Activated CD4-positive, alpha-beta T cell treated with anti-CD3 and anti-CD28 coated beads for 4 hours (primary cell): ENCODE data around the gene ANKUB1.

ENCODE experiments used
- DNase-seq, 2 donors: peaks; one replicate each; pipeline ENCODE4 v3.0.0-alpha.2; 2020

The ANKUB1 gene

GRCh38 chr3:149753717-149754116, 38.6 kb downstream of the ANKUB1 start:
- DNase-seq, result no peak

GRCh38 chr3:149752788-149753136, 39.6 kb downstream of the ANKUB1 start:
- DNase-seq, result no peak

GRCh38 chr3:149752051-149752787, 40.1 kb downstream of the ANKUB1 start, which contains the start of gene COMMD2:
COMMD2 (minus strand) TSS chr3:149752489; CDS start chr3:149752444, 45 bp downstream.
- peak; percentile 70 to 72 for DNase-seq

GRCh38 chr3:149751551-149751950, 40.8 kb downstream of the ANKUB1 start:
- no peak for DNase-seq

DNA sequence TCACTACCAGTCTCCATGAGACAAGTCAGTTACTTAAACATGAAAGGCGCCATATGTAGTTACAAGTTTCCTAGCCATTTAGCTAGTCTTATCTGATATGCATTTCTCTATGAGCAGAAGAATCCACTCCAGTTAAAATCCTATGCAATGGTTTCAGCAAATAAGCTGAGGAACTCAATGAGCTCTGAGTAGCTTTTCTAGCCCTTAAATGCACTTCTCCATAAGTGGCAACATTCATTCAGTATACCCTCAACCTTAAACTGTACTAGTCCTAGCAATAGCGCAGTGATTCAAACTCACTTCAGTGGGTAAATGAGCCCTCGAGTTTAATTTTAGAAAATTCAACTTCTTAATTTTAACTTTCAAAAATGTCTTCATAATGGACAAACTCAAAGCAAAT, 47.7 kb downstream of the ANKUB1 start:
- DNase-seq, result no peak

DNA sequence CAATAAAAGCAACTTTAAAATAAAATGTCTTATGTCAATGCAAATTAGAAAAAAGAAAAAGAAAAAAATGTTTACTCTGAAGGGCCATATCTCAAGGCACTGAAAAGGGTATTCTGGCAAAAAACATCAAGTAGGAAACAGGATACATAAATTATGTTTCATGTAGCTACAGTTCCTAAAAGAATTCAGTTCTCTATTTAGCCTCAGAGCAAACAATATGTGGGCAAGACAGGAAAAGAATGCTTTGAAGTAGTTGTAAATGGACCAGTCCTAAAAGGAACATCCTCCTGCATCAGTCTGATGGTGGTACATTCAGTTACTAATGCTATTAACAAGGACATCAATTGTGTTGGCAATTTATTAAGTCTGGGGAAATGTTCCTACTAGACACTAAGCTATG, 48.2 kb downstream of the ANKUB1 start:
- no peak for DNase-seq

DNA sequence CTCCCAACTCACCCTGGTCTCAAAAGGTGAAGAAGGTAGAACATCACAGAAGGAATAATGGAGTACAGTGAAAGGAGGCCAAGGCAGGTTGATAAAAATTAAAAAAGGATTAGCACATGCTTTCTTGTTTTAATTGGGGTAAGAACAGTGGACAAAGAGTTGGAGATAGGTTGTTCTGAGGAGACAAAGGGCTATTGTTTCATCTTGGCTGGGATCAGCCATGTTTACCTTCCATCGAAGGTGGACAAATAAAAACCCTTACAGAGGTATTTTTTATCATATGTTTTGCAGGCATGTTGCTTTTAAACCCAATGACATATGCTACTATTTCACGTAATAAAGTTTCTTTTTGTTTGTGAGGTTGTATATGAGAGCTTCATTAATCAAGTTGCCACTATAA, 53.0 kb downstream of the ANKUB1 start:
- DNase-seq, result no peak

GRCh38 chr3:149738876-149739275, 53.5 kb downstream of the ANKUB1 start:
- DNase-seq, result no peak

- DNase-seq, result no peak
Measured at GRCh38 chr3:149736953-149737205, 55.5 kb downstream of the ANKUB1 start.

DNA sequence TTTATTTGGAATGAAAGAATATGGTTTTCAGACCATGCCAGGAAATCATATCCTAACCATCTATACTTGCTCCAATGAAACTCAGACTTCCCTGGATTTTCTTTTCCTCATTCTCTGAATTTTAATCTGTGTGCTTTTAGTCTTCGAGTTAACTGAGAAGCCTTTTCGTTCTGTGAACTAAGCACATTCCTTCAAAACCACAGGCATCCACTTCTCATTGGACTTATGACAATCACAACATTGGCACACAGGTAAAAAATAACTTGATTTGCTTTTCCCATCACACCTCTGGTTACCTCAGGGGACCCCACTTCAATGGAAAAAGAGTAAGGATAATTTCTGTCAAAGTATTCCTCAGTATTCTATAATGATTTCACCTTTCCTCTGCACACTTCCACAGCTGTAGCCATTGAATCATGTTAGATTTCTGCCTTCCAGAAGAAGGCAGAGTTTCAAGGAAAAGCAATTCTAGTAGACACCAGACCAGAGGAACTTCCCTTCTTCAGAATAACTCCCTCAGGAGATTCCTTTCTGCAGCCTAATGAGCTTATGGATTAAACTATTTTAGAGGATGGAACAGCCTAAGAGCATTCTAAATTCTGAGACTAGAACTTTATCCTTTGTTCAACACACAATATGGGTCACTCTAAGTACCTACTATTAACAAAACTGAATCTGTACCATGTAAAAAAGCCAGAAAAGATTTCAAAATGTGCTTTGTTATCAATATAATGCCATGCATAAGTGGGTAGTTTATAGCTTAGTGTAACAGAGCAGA, 56.0 kb downstream of the ANKUB1 start:
- DNase-seq, result no peak

DNA sequence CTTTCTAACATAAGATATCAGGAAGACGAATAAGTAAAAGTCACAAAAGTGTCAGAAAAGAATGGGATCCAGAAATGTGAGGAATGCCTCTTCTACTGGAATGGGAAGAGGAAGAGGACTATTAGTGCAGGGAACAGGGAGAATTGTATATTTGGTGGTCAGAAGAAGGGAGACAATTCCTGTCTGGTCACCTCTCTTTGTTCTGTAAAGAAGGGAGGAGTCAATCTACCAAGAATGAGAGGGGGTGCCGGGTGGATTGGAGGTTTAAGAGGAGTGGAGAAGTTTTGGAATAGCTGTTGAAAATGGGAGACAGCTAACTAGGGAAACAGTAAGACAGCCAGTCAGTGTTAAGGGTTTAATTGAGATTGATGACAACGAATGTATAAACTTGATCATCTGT, 60.1 kb downstream of the ANKUB1 start:
- no peak for DNase-seq

- no peak for DNase-seq
Measured at GRCh38 chr3:149727656-149728055, 64.7 kb downstream of the ANKUB1 start.

DNA sequence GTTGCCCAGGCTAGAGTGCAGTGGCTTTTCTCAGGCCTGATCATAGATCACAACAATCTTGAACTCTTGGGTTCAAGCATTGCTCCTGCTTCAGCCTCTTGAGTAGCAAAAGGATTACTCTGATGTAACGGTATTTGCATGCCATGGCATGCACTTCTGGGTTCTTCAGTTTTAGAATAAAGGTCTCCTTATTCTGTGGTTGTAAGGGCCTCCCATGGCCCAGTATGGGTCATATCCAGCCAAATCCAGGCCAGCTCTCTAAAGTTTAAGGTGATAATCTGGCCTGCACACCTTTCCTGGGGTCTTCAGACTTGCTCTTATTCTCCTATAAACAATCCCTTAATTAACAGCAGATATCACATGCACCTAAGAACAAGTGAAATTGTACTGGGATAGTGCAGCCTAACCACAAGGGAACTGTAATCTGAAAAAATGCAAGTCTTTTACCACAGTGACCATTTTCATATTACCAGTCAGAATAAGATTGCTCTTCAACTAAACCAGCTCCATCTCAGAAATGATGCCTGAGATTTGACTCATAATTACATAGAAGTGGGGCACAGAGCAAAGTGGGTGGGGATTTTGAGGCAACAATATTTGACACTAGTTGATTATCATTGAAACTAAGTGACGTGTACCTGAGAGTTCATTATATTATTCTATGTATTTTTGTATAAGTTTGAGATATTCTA, 65.5 kb downstream of the ANKUB1 start:
- no peak for DNase-seq

DNA sequence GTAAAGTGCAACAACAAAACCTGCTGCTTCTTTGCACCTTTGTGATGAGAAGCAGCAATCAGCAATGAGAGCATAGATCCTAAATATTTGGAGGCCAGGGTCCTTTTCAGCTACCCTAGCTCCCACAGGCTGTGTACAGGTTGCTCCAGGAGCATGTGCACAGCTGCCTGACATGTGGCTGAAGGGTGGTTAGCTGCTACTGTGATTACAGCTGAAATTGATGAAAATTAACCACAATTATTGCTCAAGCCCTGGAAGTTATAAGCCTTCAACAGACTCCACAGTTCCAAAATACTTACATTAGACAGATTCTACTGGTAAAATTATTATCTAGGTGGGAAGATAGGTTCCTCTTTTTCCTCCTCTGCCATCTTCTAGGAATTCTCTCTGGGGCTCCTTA, 68.6 kb downstream of the ANKUB1 start:
- no peak for DNase-seq

- DNase-seq, result no peak
Measured at GRCh38 chr3:149720918-149721317, 71.4 kb downstream of the ANKUB1 start.

DNA sequence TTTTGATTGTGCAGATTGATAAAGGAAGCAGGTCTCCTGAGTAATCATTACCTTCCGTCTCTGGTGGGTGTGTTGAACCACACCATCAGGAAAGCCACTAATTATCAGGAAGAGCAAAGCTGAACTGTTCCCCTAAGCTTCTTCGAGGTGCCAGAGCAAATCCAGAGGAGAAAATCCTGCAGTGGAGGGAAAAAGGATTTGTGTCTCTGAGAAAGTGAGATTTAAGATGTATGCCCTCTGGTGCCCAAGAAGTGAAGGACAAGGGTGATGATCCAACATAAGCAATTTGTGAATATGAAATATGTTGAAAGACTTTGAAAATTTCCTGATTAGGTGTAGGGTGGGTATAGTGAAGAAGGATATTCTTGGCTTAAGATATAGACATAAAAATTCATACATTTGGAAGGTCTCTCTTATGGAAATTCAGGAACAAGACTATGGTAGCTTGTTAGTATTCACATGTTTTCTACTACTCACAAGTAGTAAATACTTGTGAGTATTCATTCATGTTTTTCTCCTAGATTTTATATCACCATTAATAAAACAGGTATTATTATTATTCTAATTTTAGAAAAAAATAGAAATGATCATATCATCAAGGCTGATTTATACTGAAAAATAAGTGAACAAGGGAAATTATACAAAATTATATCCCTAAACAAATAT, 74.8 kb downstream of the ANKUB1 start:
- peak in 1 of 2 donors; percentile 6 for DNase-seq

DNA sequence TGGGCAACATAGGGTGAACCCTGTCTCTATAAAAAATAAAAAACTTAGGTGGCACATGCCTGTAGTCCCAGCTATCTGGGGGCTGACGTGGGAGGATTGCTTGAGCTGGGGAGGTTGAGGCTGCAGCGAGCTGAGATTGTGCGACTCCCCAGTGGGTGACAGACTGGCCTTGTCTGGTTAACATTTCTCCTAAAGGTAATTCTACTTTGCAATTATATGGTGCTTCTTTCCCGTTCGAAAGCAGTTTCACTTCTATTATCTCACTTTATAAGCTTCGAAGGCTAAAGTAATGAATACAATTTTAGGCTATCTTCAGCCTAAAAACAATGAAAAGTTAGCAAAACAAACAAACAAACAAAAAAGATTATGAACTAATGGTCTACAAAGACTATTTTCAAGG, 75.4 kb downstream of the ANKUB1 start:
- no peak for DNase-seq

DNA sequence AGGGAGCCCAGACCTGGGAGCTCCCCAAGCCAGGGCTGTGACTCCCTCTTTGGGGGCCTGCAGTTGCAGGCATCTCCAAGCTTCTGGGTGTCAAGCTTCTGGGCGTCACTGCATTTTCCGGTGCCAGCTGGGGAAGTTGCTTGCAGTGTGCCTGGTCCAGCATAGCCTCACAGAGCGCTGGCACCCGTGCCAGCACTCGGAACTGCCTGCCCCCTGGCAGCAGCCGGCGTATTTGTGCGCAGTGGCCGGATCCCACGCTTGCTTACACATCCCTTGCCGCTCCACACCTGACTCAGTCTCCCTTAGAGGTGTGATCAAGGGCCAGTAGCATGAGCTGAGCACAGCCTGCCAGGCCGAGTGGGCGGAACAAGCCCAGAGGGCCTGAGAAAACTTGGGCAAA, 77.1 kb downstream of the ANKUB1 start:
- no peak for DNase-seq

DNA sequence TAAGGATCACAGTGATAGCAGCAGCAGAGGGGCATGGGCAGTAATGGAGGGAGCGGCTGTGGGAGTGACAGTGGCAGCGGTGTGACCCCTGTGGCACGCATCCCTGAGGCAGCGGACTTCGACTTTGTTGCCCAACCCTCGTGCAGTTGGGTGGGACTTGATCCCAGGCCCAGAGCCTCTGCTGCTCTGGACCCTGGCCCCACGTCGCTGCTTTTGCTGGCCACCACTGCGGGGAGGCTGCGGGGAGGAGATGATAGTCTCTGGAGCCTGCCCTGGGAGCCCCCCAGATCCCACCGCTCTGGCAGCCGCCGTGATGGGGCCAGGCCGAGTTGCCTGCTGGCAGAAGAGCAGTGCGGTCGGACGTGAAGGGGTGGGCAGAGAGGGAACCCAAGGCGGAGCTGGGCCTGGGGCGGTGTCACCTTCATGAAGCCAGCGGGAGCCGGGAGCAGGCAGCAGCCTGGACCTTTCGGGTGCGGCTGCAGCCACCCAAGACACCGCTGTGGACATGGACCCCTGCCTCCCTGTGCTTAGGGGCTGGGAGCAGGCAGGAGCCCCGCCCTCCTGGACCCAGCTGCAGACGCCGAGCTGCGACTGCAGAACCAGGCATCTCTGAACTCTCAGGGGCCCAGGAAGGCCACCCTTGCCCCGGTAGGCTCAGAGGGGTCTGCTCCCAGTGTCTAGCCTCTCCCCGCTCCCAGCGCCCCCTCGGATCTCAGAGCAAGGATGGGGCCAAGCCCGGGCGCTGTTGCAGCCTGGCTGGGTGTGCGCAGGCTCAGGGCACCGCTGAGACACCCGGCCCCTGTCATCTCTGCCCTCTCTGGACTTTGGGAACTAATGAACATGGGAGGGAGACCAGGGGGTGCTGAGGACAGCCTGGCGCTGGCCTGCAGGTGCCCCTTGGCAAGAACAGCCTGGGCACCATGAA, 78.4 kb downstream of the ANKUB1 start:
- no peak for DNase-seq
